CD4-positive, CD25-positive, alpha-beta regulatory T cell (primary cell): ENCODE results near the gene PCTP. TPM values are rescaled to one million over a fixed set of nuclear protein-coding genes. Genes with fewer than 3 reads are reported as not detected.

Source experiments
- ATAC-seq, 2 donors: fragments of 150-1000 bp; cut with Tn5 transposase; one replicate each; pipeline ENCODE4 v1.10.0; 2021; ENCODE audit warnings: low read depth in 2 of 2, moderate number of reproducible peaks in 2 of 2, moderate library complexity in 1 of 2
- DNase-seq, 3 donors: peaks; one replicate each; pipeline versions ENCODE4 v3.0.0 to v3.0.0-alpha.2; 2012 to 2022; ENCODE audit warnings: mixed read lengths in 1 of 3
- H3K27ac ChIP-seq: one replicate; pipeline ENCODE4 v1.7.0; 2013; ENCODE audit warnings: mild to moderate bottlenecking, low read length; ENCODE audit not compliant: insufficient read depth, poor library complexity, severe bottlenecking
- H3K27me3 ChIP-seq: one replicate; pipeline ENCODE4 v1.7.0; 2013; ENCODE audit warnings: low read length; ENCODE audit not compliant: control insufficient read depth, insufficient read depth
- H3K36me3 ChIP-seq: one replicate; pipeline ENCODE4 v1.7.0; 2013; ENCODE audit warnings: mild to moderate bottlenecking, low read length, moderate library complexity; ENCODE audit not compliant: control insufficient read depth, insufficient read depth
- H3K4me1 ChIP-seq: 2 replicates; pipeline ENCODE4 v1.7.0; 2013; ENCODE audit warnings: mild to moderate bottlenecking, low read length; ENCODE audit not compliant: insufficient read depth, control insufficient read depth, poor library complexity, severe bottlenecking
- H3K4me3 ChIP-seq: one replicate; pipeline ENCODE4 v1.7.0; 2013; ENCODE audit warnings: low read depth, mild to moderate bottlenecking, low read length, moderate library complexity
- H3K9me3 ChIP-seq, 2 experiments: 1 replicate in 1 of 2; 2 replicates in 1 of 2; pipeline ENCODE4 v1.7.0; 2013; ENCODE audit warnings: low read length in 2 of 2, mild to moderate bottlenecking in 1 of 2, moderate library complexity in 1 of 2; ENCODE audit not compliant: control insufficient read depth in 2 of 2
- H3K27ac Mint-ChIP-seq, 3 donors: one replicate each; pipeline ENCODE4 v1.8.0; 2020 to 2022; ENCODE audit warnings: mild to moderate bottlenecking in 3 of 3, mixed read lengths in 3 of 3, moderate library complexity in 2 of 3
- H3K27me3 Mint-ChIP-seq: one replicate; pipeline ENCODE4 v1.8.0; 2022; ENCODE audit warnings: mild to moderate bottlenecking, mixed read lengths
- H3K36me3 Mint-ChIP-seq: one replicate; pipeline ENCODE4 v1.8.0; 2020; ENCODE audit warnings: mixed read lengths
- H3K4me1 Mint-ChIP-seq, 4 donors: one replicate each; pipeline ENCODE4 v1.8.0; 2020 to 2022; ENCODE audit warnings: mixed read lengths in 4 of 4, mild to moderate bottlenecking in 1 of 4
- H3K4me3 Mint-ChIP-seq, 4 donors: one replicate each; pipeline ENCODE4 v1.8.0; 2020 to 2022; ENCODE audit warnings: mild to moderate bottlenecking in 4 of 4, mixed read lengths in 4 of 4, moderate library complexity in 3 of 4
- H3K9me3 Mint-ChIP-seq, 7 donors: one replicate each; pipeline ENCODE4 v1.8.0; 2020 to 2022; ENCODE audit warnings: mixed read lengths in 7 of 7, mild to moderate bottlenecking in 3 of 7, moderate library complexity in 2 of 7
- polyA plus RNA-seq, 4 donors: library from polyadenylated mRNA; unstranded; fragments of 300-500 nt; fragmentation: Illumina TruSeq; gene quantifications; one replicate each; pipeline ENCODE4 v1.2.3, GENCODE V29; 2021
- total RNA-seq: library from RNA; stranded (reverse); gene quantifications from one replicate; pipeline ENCODE4 v1.2.3, GENCODE V29; 2022

The PCTP gene
- total and polyA plus RNA-seq, 5 donors from 2014 or later, result 2.8 to 10.9 (median 9.7) TPM

- no peaks in the 10 kb centered on the region for H3K4me1 Mint-ChIP-seq
- Histone ChIP-seq H3K9me3 (no peaks in the 10 kb centered on the region), H3K27ac (no peak within 1 kb of the TSS), H3K27me3 (peaks cover 35% of the 10 kb centered on the region), H3K36me3 (no peaks in the 10 kb centered on the region), H3K4me3 (no peak within 1 kb of the TSS), H3K4me1 (no peaks in the 10 kb centered on the region)
- H3K27me3 Mint-ChIP-seq, result peaks cover 70% of the 10 kb centered on the region
- ATAC-seq (no peak), DNase-seq (no peak)
- H3K9me3 Mint-ChIP-seq, result peaks cover 0 to 2% (median 0%) of the 10 kb centered on the region in 7 donors
- H3K27ac Mint-ChIP-seq, result no peak within 1 kb of the TSS
- no peaks in the 10 kb centered on the region for H3K36me3 Mint-ChIP-seq
- no peak within 1 kb of the TSS for H3K4me3 Mint-ChIP-seq
These were observed 27.9 kb upstream of the PCTP start, which contains the start of gene TMEM100 for GRCh38 chr17:55722742-55723487. Gene TMEM100 (minus strand): TSS chr17:55722864. CDS start chr17:55721070, 1,794 bp downstream.

- no peak for ATAC-seq
- Histone ChIP-seq H3K4me3 (no peak overlapping the region), H3K9me3 (no peaks in the 10 kb centered on the region), H3K27me3 (peaks cover 35% of the 10 kb centered on the region), H3K4me1 (no peaks in the 10 kb centered on the region), H3K27ac (no peak overlapping the region), H3K36me3 (no peaks in the 10 kb centered on the region)
- no peaks in the 10 kb centered on the region for H3K4me1 Mint-ChIP-seq
- DNase-seq, result no peak
- peaks cover 0 to 2% (median 0%) of the 10 kb centered on the region in 7 donors for H3K9me3 Mint-ChIP-seq
- no peaks in the 10 kb centered on the region for H3K36me3 Mint-ChIP-seq
- no peak overlapping the region for H3K27ac Mint-ChIP-seq
- peaks cover 70% of the 10 kb centered on the region for H3K27me3 Mint-ChIP-seq
- no peak overlapping the region for H3K4me3 Mint-ChIP-seq
These were observed 27.4 kb upstream of the PCTP start for GRCh38 chr17:55723488-55723848.

GRCh38 chr17:55726440-55726839, 24.4 kb upstream of the PCTP start:
- Histone ChIP-seq H3K27ac (no peak overlapping the region), H3K9me3 (no peaks in the 10 kb centered on the region), H3K27me3 (peaks cover 29% of the 10 kb centered on the region), H3K36me3 (no peaks in the 10 kb centered on the region), H3K4me3 (no peak overlapping the region), H3K4me1 (no peaks in the 10 kb centered on the region)
- Mint-ChIP-seq H3K4me3 (no peak overlapping the region), H3K4me1 (no peaks in the 10 kb centered on the region), H3K27me3 (peaks cover 63% of the 10 kb centered on the region), H3K9me3 (no peaks in the 10 kb centered on the region), H3K36me3 (no peaks in the 10 kb centered on the region), H3K27ac (no peak overlapping the region)
- DNase-seq (no peak), ATAC-seq (no peak)

- H3K4me1 ChIP-seq, result no peaks in the 10 kb centered on the region
- no peak overlapping the region for H3K27ac Mint-ChIP-seq
- H3K27ac ChIP-seq, result no peak overlapping the region
- no peak for ATAC-seq
- DNase-seq, result no peak
- H3K4me1 Mint-ChIP-seq, result no peaks in the 10 kb centered on the region
- H3K27me3 Mint-ChIP-seq, result peaks cover 57% of the 10 kb centered on the region
- H3K9me3 Mint-ChIP-seq, result no peaks in the 10 kb centered on the region
- no peak overlapping the region for H3K4me3 Mint-ChIP-seq
- peaks cover 29% of the 10 kb centered on the region for H3K27me3 ChIP-seq
- H3K36me3 ChIP-seq, result no peaks in the 10 kb centered on the region
- no peak overlapping the region for H3K4me3 ChIP-seq
- no peaks in the 10 kb centered on the region for H3K36me3 Mint-ChIP-seq
- no peaks in the 10 kb centered on the region for H3K9me3 ChIP-seq
These were observed 23.6 kb upstream of the PCTP start for GRCh38 chr17:55727275-55727674.

- peaks cover 51% of the 10 kb centered on the region for H3K27me3 Mint-ChIP-seq
- Histone ChIP-seq H3K4me3 (no peak overlapping the region), H3K27ac (no peak overlapping the region), H3K4me1 (no peaks in the 10 kb centered on the region), H3K9me3 (no peaks in the 10 kb centered on the region), H3K36me3 (no peaks in the 10 kb centered on the region), H3K27me3 (peaks cover 23% of the 10 kb centered on the region)
- H3K36me3 Mint-ChIP-seq, result no peaks in the 10 kb centered on the region
- no peak overlapping the region for H3K27ac Mint-ChIP-seq
- H3K4me1 Mint-ChIP-seq, result no peaks in the 10 kb centered on the region
- ATAC-seq (no peak), DNase-seq (no peak)
- H3K4me3 Mint-ChIP-seq, result no peak overlapping the region
- no peaks in the 10 kb centered on the region for H3K9me3 Mint-ChIP-seq
These were observed 22.9 kb upstream of the PCTP start for GRCh38 chr17:55727920-55728319.

GRCh38 chr17:55728361-55728760, 22.5 kb upstream of the PCTP start:
- Mint-ChIP-seq H3K27me3 (peaks cover 46% of the 10 kb centered on the region), H3K9me3 (no peaks in the 10 kb centered on the region), H3K27ac (no peak overlapping the region), H3K4me3 (no peak overlapping the region), H3K4me1 (no peaks in the 10 kb centered on the region), H3K36me3 (no peaks in the 10 kb centered on the region)
- no peak for DNase-seq
- Histone ChIP-seq H3K36me3 (no peaks in the 10 kb centered on the region), H3K27me3 (peaks cover 20% of the 10 kb centered on the region), H3K27ac (no peak overlapping the region), H3K9me3 (no peaks in the 10 kb centered on the region), H3K4me1 (no peaks in the 10 kb centered on the region), H3K4me3 (no peak overlapping the region)
- ATAC-seq, result no peak

- no peak overlapping the region for H3K27ac Mint-ChIP-seq
- Histone ChIP-seq H3K9me3 (no peaks in the 10 kb centered on the region), H3K4me3 (no peak overlapping the region), H3K36me3 (no peaks in the 10 kb centered on the region), H3K4me1 (no peaks in the 10 kb centered on the region), H3K27me3 (peaks cover 17% of the 10 kb centered on the region), H3K27ac (no peak overlapping the region)
- peaks cover 42% of the 10 kb centered on the region for H3K27me3 Mint-ChIP-seq
- no peaks in the 10 kb centered on the region for H3K4me1 Mint-ChIP-seq
- no peak for DNase-seq
- no peak for ATAC-seq
- no peaks in the 10 kb centered on the region for H3K36me3 Mint-ChIP-seq
- no peaks in the 10 kb centered on the region for H3K9me3 Mint-ChIP-seq
- H3K4me3 Mint-ChIP-seq, result no peak overlapping the region
These were observed 22.0 kb upstream of the PCTP start for GRCh38 chr17:55728833-55729232.

- Histone ChIP-seq H3K27me3 (peaks cover 17% of the 10 kb centered on the region), H3K36me3 (no peaks in the 10 kb centered on the region), H3K4me1 (no peaks in the 10 kb centered on the region), H3K9me3 (no peaks in the 10 kb centered on the region), H3K4me3 (no peak overlapping the region), H3K27ac (no peak overlapping the region)
- DNase-seq (no peak), ATAC-seq (no peak)
- Mint-ChIP-seq H3K27me3 (peaks cover 35% of the 10 kb centered on the region), H3K4me3 (no peak overlapping the region), H3K36me3 (no peaks in the 10 kb centered on the region), H3K27ac (no peak overlapping the region), H3K4me1 (peaks cover 0 to 4% (median 0%) of the 10 kb centered on the region in 4 donors), H3K9me3 (no peaks in the 10 kb centered on the region)
These were observed 21.4 kb upstream of the PCTP start for GRCh38 chr17:55729484-55729883.
